ENCODE results near the gene MAGI3. TPM values are rescaled to one million over a fixed set of nuclear protein-coding genes. Genes with fewer than 3 reads are reported as not detected.

Gene MAGI3
- total and polyA plus RNA-seq, 2 of the 13 experiments (the other 11 are each of a cell fraction or from before 2014, with no cell fraction given), result 4.0 to 11.8 TPM

DNA sequence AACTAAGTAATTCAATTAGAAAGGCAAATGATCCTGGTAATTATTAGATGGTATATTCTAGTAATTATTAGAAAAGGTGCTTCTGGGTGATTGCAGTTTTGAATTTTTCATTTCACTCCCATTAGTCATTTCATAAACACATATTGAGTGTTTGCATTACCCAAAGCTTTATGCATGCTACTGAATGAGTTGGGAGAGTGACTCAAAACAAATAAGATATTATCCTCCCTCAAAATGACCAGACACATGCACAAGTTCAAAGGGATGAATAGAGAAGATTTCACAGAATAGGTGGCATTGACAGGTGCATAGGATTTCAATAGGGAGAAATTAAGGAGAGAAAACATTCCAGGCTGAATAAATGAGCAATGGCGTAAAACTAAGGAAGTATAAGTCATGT, 284.3 kb downstream of the MAGI3 start (continued):
- TF ChIP-seq SALL1 (CRISPR knock-in tag; IDR thresholded peaks at IDR 0.05) (no peak), ZNF687 (CRISPR knock-in tag; IDR thresholded peaks at IDR 0.05) (no peak), EZH2 (conservative IDR thresholded peaks at IDR 0.05; ENCODE audit: low read depth, low read length) (no peak), MIER2 (CRISPR knock-in tag; IDR thresholded peaks at IDR 0.05) (no peak), TFE3 (CRISPR knock-in tag; IDR thresholded peaks at IDR 0.05) (no peak), ZFP82 (CRISPR knock-in tag; IDR thresholded peaks at IDR 0.05; ENCODE audit: borderline replicate concordance) (no peak), ZNF558 (CRISPR knock-in tag; IDR thresholded peaks at IDR 0.05; ENCODE audit: borderline replicate concordance) (no peak), HDAC2 (CRISPR knock-in tag; IDR thresholded peaks at IDR 0.05) (no peak)
